Measurements from ENCODE around the gene THPO.

The THPO gene

GRCh38 chr3:184414418-184415202 is 36.6 kb upstream of the THPO start:
- TF ChIP-seq CTCF (conservative IDR thresholded peaks at IDR 0.05; ENCODE audit: control insufficient read depth, insufficient read depth, low read depth, low read length): no peak
- DNase-seq (ENCODE audit: low read depth): no peak
- no peak overlapping the region for H3K4me3 ChIP-seq (ENCODE audit: control insufficient read depth, low read depth, low read length)

- H3K4me3 ChIP-seq (ENCODE audit: control insufficient read depth, low read depth, low read length): no peak overlapping the region
These were observed 32.0 kb upstream of the THPO start for GRCh38 chr3:184409946-184410500.

GRCh38 chr3:184409331-184409926 is 31.4 kb upstream of the THPO start:
- no peak for DNase-seq (ENCODE audit: low read depth)
- H3K4me3 ChIP-seq (ENCODE audit: control insufficient read depth, low read depth, low read length): no peak overlapping the region
- no peak for TF ChIP-seq CTCF (conservative IDR thresholded peaks at IDR 0.05; ENCODE audit: control insufficient read depth, insufficient read depth, low read depth, low read length)

More at GRCh38 chr3:184409946-184410500, 32.0 kb upstream of the THPO start:
- TF ChIP-seq CTCF (conservative IDR thresholded peaks at IDR 0.05; ENCODE audit: control insufficient read depth, insufficient read depth, low read depth, low read length): no peak
- DNase-seq (ENCODE audit: low read depth): no peak

- no peak overlapping the region for H3K4me3 ChIP-seq (ENCODE audit: control insufficient read depth, low read depth, low read length)
- DNase-seq (ENCODE audit: low read depth): no peak
- TF ChIP-seq CTCF (conservative IDR thresholded peaks at IDR 0.05; ENCODE audit: control insufficient read depth, insufficient read depth, low read depth, low read length): no peak
These were observed 27.3 kb upstream of the THPO start for GRCh38 chr3:184405075-184406030.

GRCh38 chr3:184399410-184399809 is 21.4 kb upstream of the THPO start:
- no peak overlapping the region for H3K4me3 ChIP-seq (ENCODE audit: control insufficient read depth, low read depth, low read length)
- DNase-seq (ENCODE audit: low read depth): peak; percentile 95
- no peak for TF ChIP-seq CTCF (conservative IDR thresholded peaks at IDR 0.05; ENCODE audit: control insufficient read depth, insufficient read depth, low read depth, low read length)

- no peak for DNase-seq (ENCODE audit: low read depth)
- H3K4me3 ChIP-seq (ENCODE audit: control insufficient read depth, low read depth, low read length): no peak overlapping the region
- no peak for TF ChIP-seq CTCF (conservative IDR thresholded peaks at IDR 0.05; ENCODE audit: control insufficient read depth, insufficient read depth, low read depth, low read length)
These were observed 17.3 kb upstream of the THPO start for GRCh38 chr3:184395320-184395660.
